SJCRH30 (cell line): ENCODE data around the gene ZNF385D. TPM values are rescaled to one million over a fixed set of nuclear protein-coding genes. Genes with fewer than 3 reads are reported as not detected.

Experiments
- DNase-seq, 2 experiments: peaks; one replicate each; pipeline ENCODE4 v3.0.0-alpha.2; 2015 to 2020
- H3K27ac ChIP-seq: fragments of 250-450 bp; sonication (Bioruptor Pico); 2 replicates; pipeline ENCODE4 v1.5.1; 2020; ENCODE audit warnings: mild to moderate bottlenecking, moderate library complexity
- H3K27me3 ChIP-seq: fragments of 250-450 bp; sonication (Bioruptor Pico); 2 replicates; pipeline ENCODE4 v1.5.1; 2020; ENCODE audit warnings: mild to moderate bottlenecking, moderate library complexity
- H3K36me3 ChIP-seq: fragments of 250-450 bp; sonication (Bioruptor Pico); 2 replicates; pipeline ENCODE4 v1.5.1; 2020; ENCODE audit warnings: mild to moderate bottlenecking, moderate library complexity
- H3K4me1 ChIP-seq: fragments of 250-450 bp; sonication (Bioruptor Pico); 2 replicates; pipeline ENCODE4 v1.5.1; 2020; ENCODE audit warnings: mild to moderate bottlenecking, moderate library complexity
- H3K4me3 ChIP-seq: fragments of 250-450 bp; sonication (Bioruptor Pico); 2 replicates; pipeline ENCODE4 v1.5.1; 2020; ENCODE audit warnings: mild to moderate bottlenecking, moderate library complexity
- H3K9me3 ChIP-seq: fragments of 250-450 bp; sonication (Bioruptor Pico); replicated peaks from 2 replicates; pipeline ENCODE4 v1.5.1; 2020; ENCODE audit warnings: mild to moderate bottlenecking, moderate library complexity
- total RNA-seq: library from RNA; depleted of rRNA; stranded (reverse); fragments of >200 nt; shearing (Covaris generic); gene quantifications from 2 replicates; pipeline ENCODE4 v1.2.3, GENCODE V29; 2014

Gene ZNF385D
- total RNA-seq, 1 experiment from 2014 or later = 0.02 TPM

GRCh38 chr3:21729331-21729730 lies 21.7 kb downstream of the ZNF385D start:
- Histone ChIP-seq H3K27me3 (no peaks in the 10 kb centered on the region), H3K36me3 (no peaks in the 10 kb centered on the region), H3K4me3 (no peak overlapping the region), H3K9me3 (no peaks in the 10 kb centered on the region), H3K27ac (no peak overlapping the region), H3K4me1 (no peaks in the 10 kb centered on the region)
- no peak for DNase-seq

GRCh38 chr3:21722768-21723167 lies 28.2 kb downstream of the ZNF385D start:
- no peaks in the 10 kb centered on the region; the same call in 1 of the 2 replicates for H3K27me3 ChIP-seq
- H3K4me3 ChIP-seq = no peak overlapping the region
- no peak overlapping the region for H3K27ac ChIP-seq
- no peaks in the 10 kb centered on the region for H3K36me3 ChIP-seq
- no peak for DNase-seq
- H3K4me1 ChIP-seq = no peaks in the 10 kb centered on the region
- no peaks in the 10 kb centered on the region for H3K9me3 ChIP-seq

GRCh38 chr3:21722301-21722700 lies 28.7 kb downstream of the ZNF385D start:
- no peaks in the 10 kb centered on the region for H3K36me3 ChIP-seq
- no peak overlapping the region for H3K4me3 ChIP-seq
- H3K9me3 ChIP-seq = no peaks in the 10 kb centered on the region
- H3K27ac ChIP-seq = no peak overlapping the region
- no peaks in the 10 kb centered on the region for H3K4me1 ChIP-seq
- no peak for DNase-seq
- H3K27me3 ChIP-seq = no peaks in the 10 kb centered on the region; the same call in 1 of the 2 replicates

GRCh38 chr3:21718943-21719591 lies 31.9 kb downstream of the ZNF385D start:
- H3K27ac ChIP-seq = no peak overlapping the region
- H3K27me3 ChIP-seq = no peaks in the 10 kb centered on the region; the same call in 1 of the 2 replicates
- DNase-seq = no peak
- H3K9me3 ChIP-seq = no peaks in the 10 kb centered on the region
- H3K4me3 ChIP-seq = no peak overlapping the region
- H3K36me3 ChIP-seq = no peaks in the 10 kb centered on the region
- H3K4me1 ChIP-seq = no peaks in the 10 kb centered on the region

- H3K4me3 ChIP-seq = no peak overlapping the region
- no peak for DNase-seq
- H3K36me3 ChIP-seq = no peaks in the 10 kb centered on the region
- H3K9me3 ChIP-seq = no peaks in the 10 kb centered on the region
- no peak overlapping the region for H3K27ac ChIP-seq
- H3K4me1 ChIP-seq = no peaks in the 10 kb centered on the region
- H3K27me3 ChIP-seq = no peaks in the 10 kb centered on the region; the same call in 1 of the 2 replicates
Observed at GRCh38 chr3:21718161-21718765, 32.7 kb downstream of the ZNF385D start.

GRCh38 chr3:21715662-21716061 lies 35.3 kb downstream of the ZNF385D start:
- no peaks in the 10 kb centered on the region; the same call in 1 of the 2 replicates for H3K27me3 ChIP-seq
- no peak overlapping the region for H3K27ac ChIP-seq
- H3K36me3 ChIP-seq = no peaks in the 10 kb centered on the region
- no peaks in the 10 kb centered on the region for H3K4me1 ChIP-seq
- no peaks in the 10 kb centered on the region for H3K9me3 ChIP-seq
- H3K4me3 ChIP-seq = no peak overlapping the region
- DNase-seq = no peak

- Histone ChIP-seq H3K27me3 (no peaks in the 10 kb centered on the region), H3K27ac (no peak overlapping the region), H3K4me1 (no peaks in the 10 kb centered on the region), H3K9me3 (no peaks in the 10 kb centered on the region), H3K4me3 (no peak overlapping the region), H3K36me3 (no peaks in the 10 kb centered on the region)
- no peak for DNase-seq
Observed at GRCh38 chr3:21705769-21706168, 45.2 kb downstream of the ZNF385D start.

- H3K36me3 ChIP-seq = no peaks in the 10 kb centered on the region
- no peak for DNase-seq
- H3K4me3 ChIP-seq = no peak overlapping the region
- H3K27me3 ChIP-seq = no peaks in the 10 kb centered on the region
- H3K27ac ChIP-seq = no peak overlapping the region
- H3K9me3 ChIP-seq = no peaks in the 10 kb centered on the region
- no peaks in the 10 kb centered on the region for H3K4me1 ChIP-seq
Observed at GRCh38 chr3:21704796-21705195, 46.2 kb downstream of the ZNF385D start.

GRCh38 chr3:21703291-21703690 lies 47.7 kb downstream of the ZNF385D start:
- Histone ChIP-seq H3K9me3 (no peaks in the 10 kb centered on the region), H3K27me3 (no peaks in the 10 kb centered on the region), H3K27ac (no peak overlapping the region), H3K4me3 (no peak overlapping the region), H3K4me1 (no peaks in the 10 kb centered on the region), H3K36me3 (no peaks in the 10 kb centered on the region)
- DNase-seq = no peak

GRCh38 chr3:21697707-21698106 lies 53.3 kb downstream of the ZNF385D start:
- no peaks in the 10 kb centered on the region for H3K36me3 ChIP-seq
- no peaks in the 10 kb centered on the region for H3K27me3 ChIP-seq
- H3K4me3 ChIP-seq = no peak overlapping the region
- DNase-seq = no peak
- H3K9me3 ChIP-seq = no peaks in the 10 kb centered on the region
- no peaks in the 10 kb centered on the region for H3K4me1 ChIP-seq
- no peak overlapping the region for H3K27ac ChIP-seq

- Histone ChIP-seq H3K4me1 (no peaks in the 10 kb centered on the region), H3K27me3 (no peaks in the 10 kb centered on the region), H3K27ac (no peak overlapping the region), H3K4me3 (no peak overlapping the region), H3K36me3 (no peaks in the 10 kb centered on the region), H3K9me3 (no peaks in the 10 kb centered on the region)
- no peak for DNase-seq
Observed at GRCh38 chr3:21694506-21694905, 56.5 kb downstream of the ZNF385D start.

GRCh38 chr3:21691036-21691435 lies 60.0 kb downstream of the ZNF385D start:
- DNase-seq = no peak
- Histone ChIP-seq H3K4me3 (no peak overlapping the region), H3K9me3 (no peaks in the 10 kb centered on the region), H3K36me3 (no peaks in the 10 kb centered on the region), H3K27me3 (no peaks in the 10 kb centered on the region), H3K27ac (no peak overlapping the region), H3K4me1 (no peaks in the 10 kb centered on the region)

GRCh38 chr3:21682206-21682605 lies 68.8 kb downstream of the ZNF385D start:
- Histone ChIP-seq H3K4me3 (no peak overlapping the region), H3K27ac (no peak overlapping the region), H3K4me1 (no peaks in the 10 kb centered on the region), H3K27me3 (no peaks in the 10 kb centered on the region), H3K9me3 (peaks cover 3% of the 10 kb centered on the region; the same call in 1 of the 2 replicates), H3K36me3 (no peaks in the 10 kb centered on the region)
- no peak for DNase-seq

- Histone ChIP-seq H3K4me1 (no peaks in the 10 kb centered on the region), H3K36me3 (no peaks in the 10 kb centered on the region), H3K4me3 (no peak overlapping the region), H3K27me3 (0 out of 2 replicates have a peak, but pooled peaks cover 4% of the 10 kb centered on the region), H3K27ac (no peak overlapping the region), H3K9me3 (peaks cover 3% of the 10 kb centered on the region; the same call in 1 of the 2 replicates)
- no peak for DNase-seq
Observed at GRCh38 chr3:21673393-21673792, 77.6 kb downstream of the ZNF385D start.

- DNase-seq = peak; percentile 13 to 38
- Histone ChIP-seq H3K36me3 (no peaks in the 10 kb centered on the region), H3K4me3 (no peak overlapping the region), H3K9me3 (no peaks in the 10 kb centered on the region), H3K27me3 (0 out of 2 replicates have a peak, but pooled peaks cover 4% of the 10 kb centered on the region), H3K27ac (no peak overlapping the region), H3K4me1 (no peaks in the 10 kb centered on the region)
Observed at GRCh38 chr3:21672303-21672702, 78.7 kb downstream of the ZNF385D start.

- DNase-seq = no peak
- H3K4me3 ChIP-seq = no peak overlapping the region
- no peaks in the 10 kb centered on the region for H3K9me3 ChIP-seq
- 0 out of 2 replicates have a peak, but pooled peaks cover 4% of the 10 kb centered on the region for H3K27me3 ChIP-seq
- H3K4me1 ChIP-seq = no peaks in the 10 kb centered on the region
- no peaks in the 10 kb centered on the region for H3K36me3 ChIP-seq
- H3K27ac ChIP-seq = no peak overlapping the region
Observed at GRCh38 chr3:21670386-21670785, 80.6 kb downstream of the ZNF385D start.
